Keratinocyte (primary cell): ENCODE measurements around the gene STX16.

Experiments
- CTCF ChIP-seq, 3 experiments: IDR thresholded peaks in 1 of 3; conservative IDR thresholded peaks in 1 of 3; optimal IDR thresholded peaks in 1 of 3; 2 replicates in 2 of 3; 3 replicates in 1 of 3; pipeline versions ENCODE3 to v1.5.1; 2011; ENCODE audit warnings: low read length in 3 of 3, mild to moderate bottlenecking in 3 of 3, moderate library complexity in 2 of 3, control low read depth in 1 of 3, inconsistent platforms in 1 of 3; ENCODE audit not compliant: insufficient read depth in 2 of 3; ENCODE audit errors: extremely low read depth in 1 of 3
- EZH2 ChIP-seq: IDR thresholded peaks from one replicate; pipeline ENCODE4 v1.6.1; 2012; ENCODE audit warnings: inconsistent platforms, mild to moderate bottlenecking, low read length, moderate library complexity

GRCh38 chr20:58684291-58684690, 33.2 kb downstream of the STX16 start:
- TF ChIP-seq CTCF (optimal IDR thresholded peaks at IDR 0.05 in 1 of 3, IDR thresholded peaks at IDR 0.05 in 1 of 3, conservative IDR thresholded peaks at IDR 0.05 in 1 of 3; ENCODE audit: extremely low read depth in 1 of 3, insufficient read depth in 2 of 3, low read length in 3 of 3), result no peak
- no peak for TF ChIP-seq EZH2
